NCI-H2196 (cell line): ENCODE results near the gene ACSF2.

Experiments used
- DNase-seq: peaks from one replicate; lab custom pipeline; 2025; ENCODE audit not compliant: unreplicated experiment; lab: John Stamatoyannopoulos, UW

ACSF2 gene

GRCh38 chr17:50476545-50477315 lies 50.7 kb downstream of the ACSF2 start:
- DNase-seq, result no peak

- DNase-seq, result no peak
Measured at GRCh38 chr17:50477976-50478375, 52.0 kb downstream of the ACSF2 start.

GRCh38 chr17:50478391-50479381 lies 52.7 kb downstream of the ACSF2 start, which contains the start of gene RSAD1:
TSS of gene RSAD1 (plus strand) at chr17:50478860. CDS start at chr17:50478885, 25 bp downstream.
- peak; percentile 95 for DNase-seq

- peak; percentile 70 for DNase-seq
Measured at GRCh38 chr17:50479522-50480141, 53.6 kb downstream of the ACSF2 start.

GRCh38 chr17:50480142-50480764 lies 54.2 kb downstream of the ACSF2 start:
- no peak for DNase-seq

GRCh38 chr17:50480854-50481490 lies 55.0 kb downstream of the ACSF2 start:
- no peak for DNase-seq

GRCh38 chr17:50481648-50482047 lies 55.6 kb downstream of the ACSF2 start:
- no peak for DNase-seq

GRCh38 chr17:50482110-50482509 lies 56.1 kb downstream of the ACSF2 start:
- DNase-seq, result no peak

GRCh38 chr17:50482516-50482915 lies 56.5 kb downstream of the ACSF2 start:
- peak; percentile 91 for DNase-seq

GRCh38 chr17:50483266-50483665 lies 57.2 kb downstream of the ACSF2 start:
- no peak for DNase-seq

GRCh38 chr17:50484386-50485155 lies 58.6 kb downstream of the ACSF2 start:
- DNase-seq, result no peak

GRCh38 chr17:50487213-50488096 lies 61.4 kb downstream of the ACSF2 start:
- peak; percentile 79 for DNase-seq

GRCh38 chr17:50488880-50489279 lies 62.9 kb downstream of the ACSF2 start:
- no peak for DNase-seq

GRCh38 chr17:50491505-50491904 lies 65.5 kb downstream of the ACSF2 start:
- DNase-seq, result no peak

- no peak for DNase-seq
Measured at GRCh38 chr17:50492214-50492613, 66.2 kb downstream of the ACSF2 start.

- no peak for DNase-seq
Measured at GRCh38 chr17:50493744-50494143, 67.7 kb downstream of the ACSF2 start.

- no peak for DNase-seq
Measured at GRCh38 chr17:50495217-50495823, 69.3 kb downstream of the ACSF2 start.

GRCh38 chr17:50495918-50496317 lies 69.9 kb downstream of the ACSF2 start:
- DNase-seq, result no peak
